ENCODE data around the gene AUTS2.

AUTS2 gene

GRCh38 chr7:70676243-70676642 is 1078.0 kb downstream of the AUTS2 start:
- DNase-seq: no peak

GRCh38 chr7:70678621-70679251 is 1080.5 kb downstream of the AUTS2 start:
- DNase-seq: no peak

DNA sequence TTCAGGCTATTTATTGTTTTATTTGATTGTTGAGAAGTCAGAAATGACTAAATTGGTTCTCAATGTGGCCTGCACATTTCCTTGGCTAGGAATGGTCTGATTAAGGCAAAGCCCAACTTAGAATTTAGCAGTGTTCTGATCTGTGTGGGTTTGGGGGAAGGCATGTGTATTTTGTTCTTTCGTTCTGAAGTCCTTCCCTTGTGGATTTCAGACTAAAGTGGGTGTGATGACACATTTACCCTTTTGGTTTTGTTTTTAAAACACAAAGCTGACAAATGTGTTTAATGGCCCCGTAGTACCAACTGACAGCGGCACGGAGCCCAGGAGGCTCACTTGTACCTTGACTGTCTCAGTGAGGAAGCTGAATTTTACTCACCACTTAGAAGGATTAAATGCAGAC is 1081.4 kb downstream of the AUTS2 start:
- DNase-seq: no peak

DNA sequence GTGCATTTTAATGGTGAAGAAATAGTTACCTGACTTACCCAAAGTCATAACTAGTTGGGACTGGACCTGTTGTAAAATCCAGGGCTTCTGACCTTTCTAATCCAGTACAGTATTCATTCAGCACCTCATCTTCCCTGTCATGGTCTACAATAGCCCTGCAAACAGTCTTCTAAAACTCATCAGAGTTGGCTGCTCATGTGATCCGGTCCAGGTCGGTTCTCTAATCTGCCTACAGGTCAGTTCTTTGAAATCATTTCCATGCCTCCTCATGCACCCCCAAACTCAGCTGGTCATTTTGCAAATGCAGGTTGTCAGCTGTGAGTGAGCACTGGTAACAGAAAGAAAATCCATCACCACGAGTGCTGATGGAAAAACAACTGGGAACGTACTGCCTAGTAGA is 1082.0 kb downstream of the AUTS2 start:
- no peak for DNase-seq

GRCh38 chr7:70680743-70681468 is 1082.6 kb downstream of the AUTS2 start:
- DNase-seq: no peak

DNA sequence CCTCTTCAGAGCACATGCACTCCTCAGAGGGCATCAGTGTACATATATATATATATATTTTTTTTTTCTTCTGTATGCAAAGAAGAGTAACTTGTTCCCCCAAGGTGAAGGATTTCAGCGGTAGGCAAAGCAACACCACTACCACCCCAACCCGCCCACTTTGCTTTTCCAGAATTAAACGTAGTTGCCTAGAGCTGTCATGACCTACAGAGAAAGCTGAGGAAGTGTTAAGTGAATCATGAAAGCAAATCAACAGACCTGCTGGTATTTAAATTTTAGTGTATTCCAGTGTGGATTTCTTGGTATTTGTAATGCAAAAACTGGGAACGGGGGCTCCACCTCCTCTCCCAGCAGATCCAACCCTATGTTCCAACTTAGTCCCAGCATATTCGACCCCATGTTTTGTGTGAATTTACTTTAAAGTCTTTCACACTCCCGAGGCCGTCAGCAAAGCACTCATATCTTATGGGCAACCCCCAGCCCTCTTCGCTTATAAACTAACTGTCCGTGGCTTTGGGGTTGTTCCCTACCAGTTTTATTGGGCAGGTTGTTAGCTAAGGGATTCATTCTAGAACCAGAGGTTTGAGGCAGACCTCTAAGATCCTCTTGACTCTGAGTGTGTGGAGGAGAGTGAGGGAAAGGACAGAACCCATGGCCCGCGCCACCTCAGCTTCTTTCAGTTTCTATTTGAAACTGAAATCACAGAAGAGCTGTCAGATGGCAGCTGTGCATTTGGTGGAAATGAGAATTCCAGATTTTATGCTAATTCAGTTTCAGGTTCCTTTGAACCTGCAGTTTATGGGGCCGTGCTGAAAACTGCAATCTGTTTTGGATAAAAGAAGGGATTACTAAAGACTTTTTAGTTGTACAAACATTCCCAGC is 1083.4 kb downstream of the AUTS2 start:
- DNase-seq: no peak

DNA sequence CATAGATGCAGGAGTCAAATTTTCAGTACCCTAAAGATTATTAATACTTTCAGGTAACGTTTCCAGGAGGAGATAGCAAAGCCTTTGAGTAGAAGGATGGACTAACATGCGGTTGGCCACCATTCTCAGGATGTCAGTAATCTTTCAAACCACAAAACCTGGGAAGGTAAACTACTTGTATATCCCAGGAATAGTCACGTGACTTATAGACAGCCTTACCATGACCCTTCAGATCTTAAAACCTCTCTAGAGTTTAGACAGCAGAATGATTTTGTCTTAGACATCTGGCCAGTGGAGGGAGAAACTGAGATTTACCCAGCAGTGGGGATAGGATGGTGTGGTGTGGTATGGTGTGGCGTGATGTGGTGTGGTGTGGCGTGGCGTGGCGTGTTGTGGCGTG is 1085.9 kb downstream of the AUTS2 start:
- no peak for DNase-seq

DNA sequence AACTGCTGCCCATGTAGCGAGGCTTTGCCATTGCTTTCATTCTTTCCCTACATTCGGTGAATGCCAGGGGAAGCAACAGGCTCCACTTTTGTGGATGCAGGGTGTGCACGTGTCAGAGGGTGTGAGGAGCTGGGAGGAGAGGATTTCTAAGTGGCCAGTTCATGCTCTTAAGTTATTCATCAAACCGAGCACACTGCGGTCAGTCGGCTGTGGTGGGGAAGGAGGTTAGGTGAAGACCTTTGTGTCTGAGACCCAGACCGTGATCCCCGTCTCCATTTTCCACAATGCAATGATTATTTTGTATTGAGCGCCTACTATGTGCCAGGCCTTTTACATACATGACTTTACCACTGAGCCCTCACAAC is 1095.0 kb downstream of the AUTS2 start:
- peak in 1 of 51 donors; percentile 58 for DNase-seq

DNA sequence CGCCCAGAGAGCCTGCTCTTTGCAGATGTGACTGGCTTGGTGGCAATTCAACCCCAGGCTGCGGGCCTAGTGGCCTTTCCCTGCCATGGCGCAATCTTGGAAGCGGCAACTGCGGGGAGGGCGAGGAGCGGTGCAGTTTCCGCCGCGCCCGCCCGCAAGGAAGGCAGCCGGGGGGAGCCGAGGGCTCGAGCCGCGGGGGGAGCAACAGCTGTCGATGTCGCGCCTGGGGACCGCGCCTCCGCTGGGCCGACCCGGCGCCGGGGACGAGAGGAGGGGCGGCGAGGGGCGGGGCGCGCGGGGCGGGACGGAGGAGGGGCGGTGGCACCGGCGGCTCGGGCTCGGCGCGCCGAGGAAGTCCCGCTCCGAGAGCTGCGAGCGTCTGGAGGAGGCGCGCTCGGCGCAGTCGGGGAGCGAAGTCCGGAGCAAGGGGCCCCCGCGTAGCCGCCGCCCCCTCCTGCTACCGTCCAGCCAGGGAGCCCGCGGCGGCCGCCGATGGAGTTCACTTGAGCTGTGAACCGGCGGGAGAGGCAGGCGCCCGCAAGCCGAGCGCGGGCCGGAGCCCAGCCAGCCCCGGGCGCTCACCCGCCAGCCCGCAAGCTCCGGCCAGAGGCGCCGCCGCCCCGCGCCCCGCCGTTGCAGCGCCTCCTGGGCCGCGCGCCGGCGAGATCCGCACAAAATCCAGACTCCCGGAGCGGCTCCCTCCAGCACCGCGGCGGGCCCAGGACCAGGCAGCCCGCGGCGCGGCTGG is 1095.6 kb downstream of the AUTS2 start:
- peak in 47 of 51 donors; percentile 8 to 81 (median 57) for DNase-seq

DNA sequence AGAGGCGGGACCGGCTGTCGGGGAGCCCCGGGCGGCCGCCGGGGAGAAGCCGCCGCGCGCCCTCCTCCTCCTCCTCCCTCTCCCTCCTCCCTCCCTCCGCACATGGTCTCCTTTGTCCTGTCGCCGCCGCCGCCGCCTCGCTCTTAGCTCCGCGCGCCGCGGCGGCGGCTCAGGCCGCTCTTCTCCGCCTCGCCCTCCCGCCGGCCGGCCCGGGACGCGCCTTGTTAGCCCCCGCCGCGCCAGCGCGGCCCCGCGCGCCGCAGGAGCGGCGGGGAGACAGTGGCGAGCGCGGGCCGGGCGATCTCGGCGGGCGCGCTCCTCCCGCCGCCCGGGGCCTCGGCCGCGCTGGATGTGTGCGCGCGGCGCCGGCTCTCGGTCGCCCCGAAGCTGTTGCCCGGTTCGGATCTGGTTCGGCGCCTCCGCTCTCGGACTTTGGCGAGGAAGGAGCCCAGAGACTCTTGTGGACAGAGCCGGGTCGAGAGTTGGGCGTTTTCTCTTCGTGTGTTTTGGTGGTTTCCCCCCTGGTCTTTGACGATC is 1096.2 kb downstream of the AUTS2 start:
- peak in 31 of 51 donors; percentile 6 to 74 (median 34) for DNase-seq

- peak in 6 of 51 donors; percentile 13 to 41 (median 24) for DNase-seq
These were observed 1096.9 kb downstream of the AUTS2 start for GRCh38 chr7:70694971-70695794.

DNA sequence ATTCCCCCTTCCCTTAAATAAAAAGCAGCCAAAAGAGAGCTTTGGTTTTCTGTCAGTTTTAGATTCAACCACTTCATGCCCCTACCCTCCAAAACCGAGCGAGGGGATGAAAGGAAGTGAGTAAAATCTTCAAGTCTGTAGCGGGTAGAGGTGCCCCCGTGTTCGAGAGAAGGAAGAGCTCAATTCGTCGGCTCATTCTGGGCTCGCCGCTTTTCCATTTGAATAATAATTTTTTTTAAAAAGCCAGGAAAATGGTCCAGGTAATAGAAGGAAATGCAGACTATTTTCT is 1097.5 kb downstream of the AUTS2 start:
- peak in 1 of 51 donors; percentile 37 for DNase-seq

DNA sequence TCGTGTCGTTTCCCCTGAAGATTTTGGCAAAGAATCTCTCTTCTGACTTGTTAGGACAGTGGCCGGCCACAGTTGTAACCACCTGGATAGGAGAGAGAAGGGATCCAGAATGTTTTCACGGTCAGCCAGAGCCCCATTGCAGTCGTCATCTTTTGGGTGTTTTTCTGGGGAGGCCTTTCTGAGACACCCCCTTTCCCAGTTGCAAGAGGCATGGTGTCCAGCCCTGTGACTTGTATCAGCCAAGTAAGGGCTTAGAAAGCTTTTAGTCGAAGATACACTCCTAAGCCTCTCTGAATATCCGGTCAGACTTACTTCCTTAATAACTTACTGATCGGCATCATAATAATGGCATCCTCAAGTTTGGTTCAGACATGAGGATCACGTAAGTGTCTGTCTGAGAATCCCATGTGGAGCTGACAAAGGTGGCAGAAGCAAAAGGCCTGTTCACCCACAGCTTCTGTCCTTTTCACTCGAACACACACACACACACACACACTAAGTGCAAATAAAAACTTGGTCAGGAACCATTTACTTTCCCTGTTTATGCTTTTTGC is 1098.0 kb downstream of the AUTS2 start:
- peak in 2 of 51 donors; percentile 9 to 28 for DNase-seq

GRCh38 chr7:70698219-70698832 is 1100.1 kb downstream of the AUTS2 start:
- peak in 13 of 51 donors; percentile 8 to 62 (median 25) for DNase-seq

- no peak for DNase-seq
These were observed 1101.0 kb downstream of the AUTS2 start for GRCh38 chr7:70699271-70699670.

GRCh38 chr7:70700055-70700940 is 1102.0 kb downstream of the AUTS2 start:
- peak in 1 of 51 donors; percentile 31 for DNase-seq

- DNase-seq: no peak
These were observed 1102.7 kb downstream of the AUTS2 start for GRCh38 chr7:70700941-70701425.

DNA sequence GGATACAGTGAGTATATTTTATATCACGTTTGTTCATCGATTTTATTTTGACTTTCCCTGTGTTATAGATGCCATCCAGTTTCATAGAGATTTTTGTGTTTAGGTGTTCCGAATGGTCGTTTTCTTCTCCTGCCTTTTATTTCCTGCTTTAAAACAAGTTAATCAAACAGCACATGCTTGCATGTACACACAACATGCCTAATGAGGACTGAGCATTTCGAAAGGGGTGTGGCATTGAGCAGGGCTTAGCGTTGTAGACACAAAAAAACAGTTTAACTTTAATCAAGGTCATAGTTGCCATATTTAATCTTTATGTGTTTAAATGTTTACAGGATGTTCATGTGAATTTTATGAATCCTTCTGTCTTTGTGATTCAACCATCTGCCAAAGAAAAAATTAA is 1103.2 kb downstream of the AUTS2 start:
- DNase-seq: no peak

All from hypothalamus (tissue), 51 donors.